ENCODE data around the gene FRMD3. TPM values are rescaled to one million over a fixed set of nuclear protein-coding genes. Genes with fewer than 3 reads are reported as not detected.

The FRMD3 gene
- total and polyA plus RNA-seq, 10 donors: 0.82 to 45.8 (median 18.9) TPM

DNA sequence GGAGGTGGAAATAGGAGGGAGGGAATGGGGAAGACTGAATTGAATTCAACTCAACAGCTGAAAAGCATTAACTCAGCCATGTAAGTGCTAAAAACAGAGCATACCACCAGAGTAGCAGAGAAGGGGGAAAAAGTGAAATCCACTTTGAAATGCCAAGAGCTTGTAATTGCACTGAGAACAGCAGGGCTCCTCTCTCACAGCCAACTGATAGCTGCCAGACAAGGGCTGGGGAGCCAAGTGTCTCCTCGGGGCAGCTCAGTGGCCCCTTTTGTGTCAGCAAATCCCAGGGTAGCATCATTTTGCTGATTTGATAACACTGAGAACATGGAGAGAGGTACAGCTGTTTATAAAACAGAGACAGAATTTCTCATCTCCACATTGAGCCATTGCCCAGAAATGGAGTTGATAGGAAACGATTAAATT is 182.5 kb downstream of the FRMD3 start:
- intact Hi-C loops (cut with DNase I; ENCODE audit: low total_unique reads): no loop called here
- Histone ChIP-seq H3K4me1 (no peaks in the 10 kb centered on the region), H3K36me3 (peaks cover 0 to 9% (median 0%) of the 10 kb centered on the region in 6 donors), H3K27ac (no peak overlapping the region), H3K27me3 (replicated peaks in 1 of 7) (no peaks in the 10 kb centered on the region), H3K4me3 (no peak overlapping the region), H3K9me3 (no peaks in the 10 kb centered on the region)
- DNase-seq: no peak
- TF ChIP-seq, protein P1, sequence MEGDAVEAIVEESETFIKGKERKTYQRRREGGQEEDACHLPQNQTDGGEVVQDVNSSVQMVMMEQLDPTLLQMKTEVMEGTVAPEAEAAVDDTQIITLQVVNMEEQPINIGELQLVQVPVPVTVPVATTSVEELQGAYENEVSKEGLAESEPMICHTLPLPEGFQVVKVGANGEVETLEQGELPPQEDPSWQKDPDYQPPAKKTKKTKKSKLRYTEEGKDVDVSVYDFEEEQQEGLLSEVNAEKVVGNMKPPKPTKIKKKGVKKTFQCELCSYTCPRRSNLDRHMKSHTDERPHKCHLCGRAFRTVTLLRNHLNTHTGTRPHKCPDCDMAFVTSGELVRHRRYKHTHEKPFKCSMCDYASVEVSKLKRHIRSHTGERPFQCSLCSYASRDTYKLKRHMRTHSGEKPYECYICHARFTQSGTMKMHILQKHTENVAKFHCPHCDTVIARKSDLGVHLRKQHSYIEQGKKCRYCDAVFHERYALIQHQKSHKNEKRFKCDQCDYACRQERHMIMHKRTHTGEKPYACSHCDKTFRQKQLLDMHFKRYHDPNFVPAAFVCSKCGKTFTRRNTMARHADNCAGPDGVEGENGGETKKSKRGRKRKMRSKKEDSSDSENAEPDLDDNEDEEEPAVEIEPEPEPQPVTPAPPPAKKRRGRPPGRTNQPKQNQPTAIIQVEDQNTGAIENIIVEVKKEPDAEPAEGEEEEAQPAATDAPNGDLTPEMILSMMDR (IDR thresholded peaks at IDR 0.05 in 8 of 11, conservative IDR thresholded peaks at IDR 0.05 in 3 of 11): no peak
- TF ChIP-seq POLR2A (IDR thresholded peaks at IDR 0.05): no peak
- TF ChIP-seq POLR2AphosphoS5 (IDR thresholded peaks at IDR 0.05): no peak
- WGBS, 5 donors: 48 to 69% (median 59%) methylated on average over 2 of the region's 2 CpGs

DNA sequence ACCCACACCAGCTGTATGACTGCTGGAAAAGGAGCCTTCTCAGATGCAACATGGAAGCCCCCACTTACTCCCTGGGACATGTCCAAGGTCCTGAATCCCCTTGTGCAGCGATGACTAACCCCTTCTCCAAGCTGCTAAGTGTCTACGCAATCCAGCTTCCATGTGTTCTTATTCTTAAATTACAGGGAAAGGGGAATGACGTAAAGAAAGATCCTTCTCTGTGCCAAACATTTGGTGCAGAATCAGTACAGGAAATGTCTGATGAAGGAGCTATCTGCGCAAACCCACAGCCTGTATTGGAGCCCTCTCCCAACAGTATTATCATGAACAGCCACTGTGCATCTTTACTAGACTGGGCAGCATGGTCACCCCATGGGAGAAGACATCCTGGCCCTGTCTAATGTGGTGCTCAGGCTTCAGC is 183.2 kb downstream of the FRMD3 start:
- no peak for DNase-seq
- H3K27me3 ChIP-seq (replicated peaks in 1 of 7): no peaks in the 10 kb centered on the region
- H3K9me3 ChIP-seq: no peaks in the 10 kb centered on the region
- H3K36me3 ChIP-seq: peaks cover 0 to 9% (median 0%) of the 10 kb centered on the region in 6 donors
- 81 to 93% (median 91%) methylated on average over 4 of the region's 4 CpGs for WGBS, 5 donors
- intact Hi-C loops (cut with DNase I; ENCODE audit: low total_unique reads): no loop called here
- H3K4me1 ChIP-seq: no peaks in the 10 kb centered on the region
- TF ChIP-seq POLR2A (IDR thresholded peaks at IDR 0.05) (no peak), POLR2AphosphoS5 (IDR thresholded peaks at IDR 0.05) (no peak)
- TF ChIP-seq, protein P1 (IDR thresholded peaks at IDR 0.05 in 8 of 11, conservative IDR thresholded peaks at IDR 0.05 in 3 of 11): no peak
- no peak overlapping the region for H3K27ac ChIP-seq
- no peak overlapping the region for H3K4me3 ChIP-seq

DNA sequence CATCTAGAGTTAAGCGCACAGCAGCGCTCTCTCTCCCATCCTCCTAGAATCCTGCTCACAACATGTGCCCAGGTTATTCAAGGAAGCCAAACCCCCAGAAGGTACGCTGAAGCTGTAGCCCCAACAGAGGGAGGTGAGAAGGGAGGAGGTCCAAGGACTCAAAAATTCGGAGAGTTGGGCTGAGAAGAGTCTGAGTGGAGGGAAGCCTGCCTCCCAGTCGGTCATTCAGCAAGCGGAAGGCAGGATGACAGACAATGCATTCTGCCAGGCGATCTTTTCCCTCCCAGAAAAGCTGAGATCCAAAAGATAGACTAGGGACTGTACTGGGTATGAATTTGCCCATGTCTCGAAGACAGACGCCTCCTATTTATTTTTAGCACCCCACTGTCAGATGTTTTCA is 189.2 kb downstream of the FRMD3 start:
- Histone ChIP-seq H3K9me3 (no peaks in the 10 kb centered on the region), H3K4me3 (no peak overlapping the region), H3K4me1 (no peaks in the 10 kb centered on the region), H3K36me3 (no peaks in the 10 kb centered on the region), H3K27ac (no peak overlapping the region), H3K27me3 (replicated peaks in 1 of 7) (no peaks in the 10 kb centered on the region)
- TF ChIP-seq POLR2AphosphoS5 (IDR thresholded peaks at IDR 0.05): no peak
- TF ChIP-seq, protein P1 (IDR thresholded peaks at IDR 0.05 in 8 of 11, conservative IDR thresholded peaks at IDR 0.05 in 3 of 11): no peak
- no peak for TF ChIP-seq POLR2A (IDR thresholded peaks at IDR 0.05)
- intact Hi-C loops (cut with DNase I; ENCODE audit: low total_unique reads): no loop called here
- 85 to 91% (median 86%) methylated on average over 9 of the region's 9 CpGs for WGBS, 5 donors
- DNase-seq: no peak

DNA sequence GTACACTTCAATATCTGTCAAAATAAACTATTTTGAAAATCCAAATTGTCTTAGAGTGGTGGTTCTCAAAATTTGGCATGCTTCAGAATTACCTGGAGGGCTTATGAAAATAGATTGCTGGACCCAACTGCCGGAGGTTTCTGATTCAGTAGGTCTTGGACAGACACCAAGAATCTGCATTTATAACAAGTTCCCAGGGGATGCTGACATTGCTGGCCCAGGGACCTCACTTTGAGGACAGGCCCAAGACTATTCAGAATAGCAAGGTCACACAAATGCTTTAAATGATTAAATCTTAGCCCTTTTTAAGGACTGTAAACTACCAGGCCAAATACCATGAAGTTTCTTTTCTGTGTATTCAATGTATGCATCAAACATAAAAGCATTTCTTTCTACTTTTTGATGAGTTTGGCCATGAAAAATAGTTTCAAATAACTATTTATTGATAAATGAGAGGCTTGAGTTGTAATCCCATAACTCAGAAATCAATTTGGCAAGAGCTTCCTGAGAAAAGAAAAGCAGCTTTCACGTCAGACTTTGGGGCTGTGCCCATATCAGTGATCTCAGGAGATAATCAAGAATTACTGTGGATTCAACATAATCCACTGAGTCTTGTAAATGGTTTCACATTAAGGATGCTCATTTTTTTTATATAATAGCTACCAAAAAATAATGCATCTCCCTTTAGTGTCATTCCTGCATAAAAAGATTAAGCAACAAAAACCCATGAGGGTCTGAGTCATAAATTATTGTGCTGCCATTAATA is 191.4 kb downstream of the FRMD3 start:
- TF ChIP-seq POLR2AphosphoS5 (IDR thresholded peaks at IDR 0.05) (no peak), POLR2A (IDR thresholded peaks at IDR 0.05) (no peak)
- TF ChIP-seq, protein P1 (IDR thresholded peaks at IDR 0.05 in 8 of 11, conservative IDR thresholded peaks at IDR 0.05 in 3 of 11): no peak
- WGBS, 5 donors: 41 to 70% (median 59%) methylated on average over 2 of the region's 2 CpGs
- intact Hi-C loops (cut with DNase I; ENCODE audit: low total_unique reads): no loop called here

More for the DNA sequence above, 191.4 kb downstream of the FRMD3 start:
- H3K4me1 ChIP-seq: no peaks in the 10 kb centered on the region
- no peaks in the 10 kb centered on the region for H3K9me3 ChIP-seq
- no peak overlapping the region for H3K27ac ChIP-seq
- H3K4me3 ChIP-seq: no peak overlapping the region
- no peak for DNase-seq
- H3K27me3 ChIP-seq (replicated peaks in 1 of 7): no peaks in the 10 kb centered on the region
- H3K36me3 ChIP-seq: peaks cover 0 to 18% (median 0%) of the 10 kb centered on the region in 6 donors
